Breast epithelium (tissue), 4 donors: ENCODE measurements around the gene CMTM8. TPM values are rescaled to one million over a fixed set of nuclear protein-coding genes. Genes with fewer than 3 reads are reported as not detected.

Experiments
- DNase-seq, 2 donors: peaks; one replicate each; pipeline ENCODE4 v3.0.0-alpha.2; 2019; ENCODE audit warnings: low spot score in 2 of 2
- H3K27ac ChIP-seq, 2 donors: fragments of 200-600 bp; sonication (generic) in 1 of 2; one replicate each; pipeline ENCODE4 v1.5.1; 2016 to 2019; ENCODE audit warnings: mild to moderate bottlenecking in 1 of 2
- H3K27me3 ChIP-seq, 2 donors: fragments of 200-600 bp; sonication (generic) in 1 of 2; one replicate each; pipeline versions ENCODE4 v1.5.1 to v1.6.0; 2017 to 2019; ENCODE audit warnings: control low read depth in 1 of 2, mild to moderate bottlenecking in 1 of 2
- H3K36me3 ChIP-seq: fragments of 200-600 bp; one replicate; pipeline ENCODE4 v1.5.1; 2019
- H3K4me1 ChIP-seq, 2 donors: fragments of 200-600 bp; sonication (generic); one replicate each; pipeline ENCODE4 v1.5.1; 2016 to 2019; ENCODE audit warnings: control low read depth in 1 of 2
- H3K4me3 ChIP-seq, 3 donors: fragments of 200-600 bp; sonication (generic); 1 replicate in 2 of 3; 2 replicates in 1 of 3; pipeline ENCODE4 v1.5.1; 2016 to 2019; ENCODE audit warnings: mild to moderate bottlenecking in 3 of 3, moderate library complexity in 2 of 3
- H3K9me3 ChIP-seq, 2 donors: fragments of 200-600 bp; sonication (generic) in 1 of 2; one replicate each; pipeline ENCODE4 v1.5.1; 2016 to 2019; ENCODE audit warnings: control low read depth in 1 of 2
- POLR2A ChIP-seq: fragments of 450-650 bp; IDR thresholded peaks from one replicate; pipeline ENCODE4 v1.6.1; 2016; ENCODE audit warnings: antibody characterized with exemption, mild to moderate bottlenecking, moderate library complexity
- POLR2AphosphoS5 ChIP-seq, 3 donors: sonication (generic); formaldehyde crosslinking; IDR thresholded peaks; one replicate each; pipeline ENCODE4 v1.6.1; 2017; ENCODE audit warnings: antibody characterized with exemption in 3 of 3
- intact Hi-C: fragments of 100-400 bp; cut with DNase I; formaldehyde crosslinking; loops from one replicate; pipeline ENCODE4 v1.15.1; 2023; ENCODE audit warnings: low total_unique reads
- total RNA-seq, 3 donors: library from RNA; depleted of rRNA; stranded (reverse); fragments of >200 nt; gene quantifications; one replicate each; pipeline ENCODE4 v1.1.0, GENCODE V29; 2016
- TF ChIP-seq, protein P1 (sequence below), 3 donors: fragments of 450-650 bp; IDR thresholded peaks; one replicate each; pipeline ENCODE4 v1.5.1; 2016 to 2017; ENCODE audit warnings: antibody characterized with exemption in 3 of 3, mild to moderate bottlenecking in 3 of 3, moderate library complexity in 3 of 3

The CMTM8 gene
- total RNA-seq, 3 donors from 2014 or later: 4.2 to 24.7 (median 19.3) TPM

GRCh38 chr3:32288819-32289218 is 50.3 kb downstream of the CMTM8 start:
- intact Hi-C loops: loop anchor here (5.0 kb wide), 1 partner anchor 283 kb away; the partner anchor contains the start of gene DYNC1LI1
- no peaks in the 10 kb centered on the region for H3K36me3 ChIP-seq
- TF ChIP-seq POLR2A (no peak), POLR2AphosphoS5 (IDR thresholded peaks at IDR 0.05) (no peak)
- TF ChIP-seq, protein P1, sequence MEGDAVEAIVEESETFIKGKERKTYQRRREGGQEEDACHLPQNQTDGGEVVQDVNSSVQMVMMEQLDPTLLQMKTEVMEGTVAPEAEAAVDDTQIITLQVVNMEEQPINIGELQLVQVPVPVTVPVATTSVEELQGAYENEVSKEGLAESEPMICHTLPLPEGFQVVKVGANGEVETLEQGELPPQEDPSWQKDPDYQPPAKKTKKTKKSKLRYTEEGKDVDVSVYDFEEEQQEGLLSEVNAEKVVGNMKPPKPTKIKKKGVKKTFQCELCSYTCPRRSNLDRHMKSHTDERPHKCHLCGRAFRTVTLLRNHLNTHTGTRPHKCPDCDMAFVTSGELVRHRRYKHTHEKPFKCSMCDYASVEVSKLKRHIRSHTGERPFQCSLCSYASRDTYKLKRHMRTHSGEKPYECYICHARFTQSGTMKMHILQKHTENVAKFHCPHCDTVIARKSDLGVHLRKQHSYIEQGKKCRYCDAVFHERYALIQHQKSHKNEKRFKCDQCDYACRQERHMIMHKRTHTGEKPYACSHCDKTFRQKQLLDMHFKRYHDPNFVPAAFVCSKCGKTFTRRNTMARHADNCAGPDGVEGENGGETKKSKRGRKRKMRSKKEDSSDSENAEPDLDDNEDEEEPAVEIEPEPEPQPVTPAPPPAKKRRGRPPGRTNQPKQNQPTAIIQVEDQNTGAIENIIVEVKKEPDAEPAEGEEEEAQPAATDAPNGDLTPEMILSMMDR (IDR thresholded peaks at IDR 0.05): no peak
- no peaks in the 10 kb centered on the region for H3K9me3 ChIP-seq
- no peak overlapping the region for H3K4me3 ChIP-seq
- DNase-seq: no peak
- no peak overlapping the region for H3K27ac ChIP-seq
- no peaks in the 10 kb centered on the region for H3K4me1 ChIP-seq
- H3K27me3 ChIP-seq: no peaks in the 10 kb centered on the region

DNA sequence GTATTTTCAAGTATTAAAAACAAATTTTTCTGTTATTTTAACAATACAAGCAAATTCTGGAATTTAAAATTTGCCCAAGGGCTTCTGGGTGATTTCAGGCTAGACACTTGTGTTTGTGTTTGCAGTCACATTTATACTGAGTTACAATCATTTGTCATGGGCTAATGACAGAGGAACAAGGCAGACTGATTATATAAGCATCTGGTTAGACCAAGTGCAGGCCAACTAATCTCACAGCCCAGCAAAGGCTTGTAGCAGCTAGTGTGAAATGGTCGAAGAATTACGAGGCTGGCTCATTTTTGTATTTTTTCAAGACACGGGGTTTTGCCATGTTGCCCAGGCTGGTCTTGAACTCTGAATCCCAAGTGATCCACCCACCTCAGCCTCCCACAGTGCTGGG is 52.1 kb downstream of the CMTM8 start:
- Histone ChIP-seq H3K4me3 (no peak overlapping the region), H3K9me3 (no peaks in the 10 kb centered on the region), H3K27me3 (no peaks in the 10 kb centered on the region), H3K36me3 (no peaks in the 10 kb centered on the region), H3K4me1 (no peaks in the 10 kb centered on the region), H3K27ac (no peak overlapping the region)
- DNase-seq: no peak
- TF ChIP-seq POLR2A: no peak
- TF ChIP-seq POLR2AphosphoS5 (IDR thresholded peaks at IDR 0.05): no peak
- TF ChIP-seq, protein P1 (IDR thresholded peaks at IDR 0.05): no peak
- intact Hi-C loops: loop anchor here (10.0 kb wide), 1 partner anchor 106 kb away; no protein-coding TSS in a partner anchor

- Histone ChIP-seq H3K9me3 (no peaks in the 10 kb centered on the region), H3K27ac (no peak overlapping the region), H3K4me1 (no peaks in the 10 kb centered on the region), H3K27me3 (no peaks in the 10 kb centered on the region), H3K4me3 (no peak overlapping the region), H3K36me3 (no peaks in the 10 kb centered on the region)
- intact Hi-C loops: loop anchor here (10.0 kb wide), 1 partner anchor 107 kb away; no protein-coding TSS in a partner anchor
- TF ChIP-seq POLR2A (no peak), POLR2AphosphoS5 (IDR thresholded peaks at IDR 0.05) (no peak)
- TF ChIP-seq, protein P1 (IDR thresholded peaks at IDR 0.05): no peak
- no peak for DNase-seq
Measured at GRCh38 chr3:32292085-32292796, 53.8 kb downstream of the CMTM8 start.

GRCh38 chr3:32293903-32294302 is 55.4 kb downstream of the CMTM8 start:
- Histone ChIP-seq H3K27me3 (no peaks in the 10 kb centered on the region), H3K9me3 (no peaks in the 10 kb centered on the region), H3K4me1 (no peaks in the 10 kb centered on the region), H3K36me3 (no peaks in the 10 kb centered on the region), H3K4me3 (no peak overlapping the region), H3K27ac (no peak overlapping the region)
- DNase-seq: no peak
- TF ChIP-seq POLR2AphosphoS5 (IDR thresholded peaks at IDR 0.05): no peak
- no peak for TF ChIP-seq POLR2A
- TF ChIP-seq, protein P1 (IDR thresholded peaks at IDR 0.05): no peak
- intact Hi-C loops: loop anchor here (10.0 kb wide), 1 partner anchor 109 kb away; no protein-coding TSS in a partner anchor
